ENCODE data around the gene TADA2A.

TADA2A gene

GRCh38 chr17:37483311-37484039 lies 76.8 kb downstream of the TADA2A start:
- H3K36me3 Mint-ChIP-seq (ENCODE audit: low read depth), result peaks cover 21% of the 10 kb centered on the region
- H3K4me1 Mint-ChIP-seq (ENCODE audit: low read depth), result peaks cover 7% of the 10 kb centered on the region
- no peaks in the 10 kb centered on the region for H3K9me3 Mint-ChIP-seq
- intact Hi-C loops (cut with micrococcal nuclease), result no loop called here
- no peak overlapping the region for H3K4me3 Mint-ChIP-seq
- peaks cover 7% of the 10 kb centered on the region for H3K27me3 Mint-ChIP-seq
- H3K27ac Mint-ChIP-seq, result no peak overlapping the region

DNA sequence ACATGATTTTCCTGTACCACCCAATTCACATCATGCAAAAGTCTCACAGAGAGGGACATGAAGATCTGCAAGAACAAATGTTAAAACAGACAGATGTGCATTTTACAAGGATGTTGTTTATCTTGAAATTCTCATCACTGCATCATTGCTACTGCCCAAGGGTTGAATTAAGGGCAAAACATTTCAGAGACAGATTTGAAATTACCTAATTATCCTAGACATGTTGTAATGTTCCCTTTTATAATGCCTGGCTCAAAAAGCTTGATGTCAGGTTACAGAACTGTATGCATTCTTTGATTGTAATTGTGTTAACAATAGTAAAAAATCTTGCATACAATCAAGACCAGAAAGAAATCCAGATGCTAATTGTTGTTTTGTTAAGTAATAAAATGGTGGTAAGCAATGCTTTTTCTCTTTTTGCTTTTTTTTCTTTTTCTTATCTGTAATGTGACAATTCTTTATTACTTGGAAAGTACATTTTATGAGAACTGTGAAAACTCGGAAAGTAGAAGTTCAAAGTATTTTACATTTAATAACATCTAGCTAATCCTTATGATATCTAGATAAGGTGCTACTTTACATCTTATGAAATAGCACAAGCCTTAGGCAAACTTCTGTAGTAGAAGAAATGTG lies 79.4 kb downstream of the TADA2A start:
- no peaks in the 10 kb centered on the region for H3K9me3 Mint-ChIP-seq
- peaks cover 27% of the 10 kb centered on the region for H3K27me3 Mint-ChIP-seq
- H3K4me3 Mint-ChIP-seq, result no peak overlapping the region
- H3K36me3 Mint-ChIP-seq (ENCODE audit: low read depth), result peaks cover 6% of the 10 kb centered on the region
- intact Hi-C loops (cut with micrococcal nuclease), result no loop called here
- H3K4me1 Mint-ChIP-seq (ENCODE audit: low read depth), result peaks cover 29% of the 10 kb centered on the region
- H3K27ac Mint-ChIP-seq, result no peak overlapping the region

GRCh38 chr17:37488009-37488604 lies 81.4 kb downstream of the TADA2A start:
- intact Hi-C loops (cut with micrococcal nuclease), result no loop called here
- Mint-ChIP-seq H3K4me1 (ENCODE audit: low read depth) (peaks cover 31% of the 10 kb centered on the region), H3K36me3 (ENCODE audit: low read depth) (peaks cover 6% of the 10 kb centered on the region), H3K27me3 (peaks cover 31% of the 10 kb centered on the region), H3K27ac (no peak overlapping the region), H3K9me3 (no peaks in the 10 kb centered on the region), H3K4me3 (peak overlapping the region; percentile 89)

DNA sequence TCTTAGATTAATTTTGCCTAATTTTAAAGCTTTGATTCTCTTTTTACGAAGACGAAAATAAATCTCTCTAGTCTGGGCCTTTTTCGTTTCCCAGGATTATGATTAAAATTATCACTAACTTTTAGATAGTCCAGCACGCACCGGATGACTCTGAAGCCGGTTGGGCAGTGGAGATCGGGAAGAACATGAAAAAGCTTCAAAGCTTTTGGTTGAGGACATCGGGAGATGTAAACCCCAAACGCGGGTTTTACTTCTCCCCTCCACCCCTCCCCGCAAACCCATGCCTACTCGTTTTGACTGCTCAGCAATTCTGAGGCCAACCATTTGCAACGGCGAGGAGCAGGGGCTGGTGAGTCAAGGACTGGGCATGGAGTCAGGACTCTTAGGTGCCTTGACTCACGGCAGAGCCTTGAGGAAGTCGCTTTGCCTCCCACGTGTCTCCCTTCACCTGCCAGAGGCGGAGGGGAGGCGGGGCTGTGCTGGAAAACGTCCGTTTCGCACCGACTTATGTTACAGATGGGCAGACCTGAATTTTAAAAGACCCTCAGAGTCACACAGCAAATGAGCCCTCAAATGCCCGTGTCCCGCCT lies 82.0 kb downstream of the TADA2A start:
- H3K27ac Mint-ChIP-seq, result peak overlapping the region; percentile 76

GRCh38 chr17:37489197-37490001 lies 82.7 kb downstream of the TADA2A start, which contains the start of gene DUSP14:
Gene DUSP14, plus strand, starts transcription at chr17:37489891. Its CDS starts 22,382 bp downstream, at chr17:37512273.
- Mint-ChIP-seq H3K4me1 (ENCODE audit: low read depth) (peaks cover 31% of the 10 kb centered on the region), H3K4me3 (peak within 1 kb of the TSS; percentile 96), H3K9me3 (no peaks in the 10 kb centered on the region), H3K36me3 (ENCODE audit: low read depth) (peaks cover 6% of the 10 kb centered on the region), H3K27me3 (peaks cover 31% of the 10 kb centered on the region), H3K27ac (peak within 1 kb of the TSS; percentile 76)
- intact Hi-C loops (cut with micrococcal nuclease), result no loop called here

More for the DNA sequence above, 82.0 kb downstream of the TADA2A start:
- Mint-ChIP-seq H3K9me3 (no peaks in the 10 kb centered on the region), H3K4me1 (ENCODE audit: low read depth) (peaks cover 31% of the 10 kb centered on the region), H3K27me3 (peaks cover 31% of the 10 kb centered on the region), H3K36me3 (ENCODE audit: low read depth) (peaks cover 6% of the 10 kb centered on the region), H3K4me3 (peak overlapping the region; percentile 89)
- intact Hi-C loops (cut with micrococcal nuclease), result no loop called here

- peaks cover 31% of the 10 kb centered on the region for H3K4me1 Mint-ChIP-seq (ENCODE audit: low read depth)
- intact Hi-C loops (cut with micrococcal nuclease), result no loop called here
Measured at GRCh38 chr17:37490022-37490587, 83.4 kb downstream of the TADA2A start.

DNA sequence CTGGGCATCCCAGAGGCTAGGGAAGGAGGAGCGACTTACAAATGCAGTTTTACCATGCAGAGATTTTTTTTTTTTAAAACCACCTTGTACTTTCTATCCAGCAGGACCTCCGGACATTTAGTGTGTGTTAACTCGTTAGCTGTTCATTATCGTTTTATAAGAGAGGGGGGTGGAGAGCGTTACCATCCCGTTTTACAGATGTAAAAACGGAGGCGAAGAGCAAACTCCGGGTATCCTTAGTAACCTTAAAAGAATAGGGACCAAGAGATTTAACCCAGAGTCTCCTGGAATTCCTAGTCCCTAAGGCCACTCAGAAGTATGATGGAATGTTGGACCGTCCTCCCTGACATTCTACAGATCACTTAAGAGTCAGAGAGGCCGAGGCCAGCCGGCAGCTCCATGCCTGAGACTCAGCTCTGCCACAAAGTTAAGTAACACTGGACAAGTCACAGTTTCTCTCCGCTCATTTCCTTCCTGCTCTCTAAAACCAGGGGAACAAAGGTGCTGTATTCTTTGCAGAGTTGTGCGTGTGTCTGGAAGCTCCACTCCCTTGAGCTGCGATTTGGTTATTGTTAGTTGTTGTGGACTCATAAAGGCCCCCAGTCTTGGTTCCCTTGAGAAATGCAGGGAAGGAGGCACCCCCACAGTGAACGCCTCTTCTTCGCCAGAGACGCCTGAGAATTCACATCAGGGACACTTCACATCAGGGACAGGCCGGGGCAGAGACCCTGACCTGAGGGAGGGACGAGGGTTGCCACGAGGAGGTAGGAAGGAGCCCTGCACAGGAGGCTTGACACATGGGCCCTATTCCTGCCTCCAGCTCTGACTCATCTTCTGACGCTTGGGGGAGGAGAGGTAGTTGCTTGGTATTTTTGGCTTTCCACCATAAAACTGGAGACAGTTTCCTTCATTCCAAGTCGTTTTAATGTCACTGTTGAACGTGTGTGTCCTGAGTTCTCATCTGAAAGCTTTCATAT lies 84.2 kb downstream of the TADA2A start:
- H3K9me3 Mint-ChIP-seq, result no peaks in the 10 kb centered on the region
- H3K27me3 Mint-ChIP-seq, result peaks cover 31% of the 10 kb centered on the region
- peak overlapping the region; percentile 96 for H3K4me3 Mint-ChIP-seq
- intact Hi-C loops (cut with micrococcal nuclease), result no loop called here
- peaks cover 31% of the 10 kb centered on the region for H3K4me1 Mint-ChIP-seq (ENCODE audit: low read depth)
- H3K36me3 Mint-ChIP-seq (ENCODE audit: low read depth), result peaks cover 6% of the 10 kb centered on the region
- peak overlapping the region; percentile 73 for H3K27ac Mint-ChIP-seq

More at GRCh38 chr17:37490022-37490587, 83.4 kb downstream of the TADA2A start:
- Mint-ChIP-seq H3K27me3 (peaks cover 31% of the 10 kb centered on the region), H3K9me3 (no peaks in the 10 kb centered on the region), H3K27ac (peak overlapping the region; percentile 73), H3K36me3 (ENCODE audit: low read depth) (peaks cover 6% of the 10 kb centered on the region), H3K4me3 (peak overlapping the region; percentile 96)

DNA sequence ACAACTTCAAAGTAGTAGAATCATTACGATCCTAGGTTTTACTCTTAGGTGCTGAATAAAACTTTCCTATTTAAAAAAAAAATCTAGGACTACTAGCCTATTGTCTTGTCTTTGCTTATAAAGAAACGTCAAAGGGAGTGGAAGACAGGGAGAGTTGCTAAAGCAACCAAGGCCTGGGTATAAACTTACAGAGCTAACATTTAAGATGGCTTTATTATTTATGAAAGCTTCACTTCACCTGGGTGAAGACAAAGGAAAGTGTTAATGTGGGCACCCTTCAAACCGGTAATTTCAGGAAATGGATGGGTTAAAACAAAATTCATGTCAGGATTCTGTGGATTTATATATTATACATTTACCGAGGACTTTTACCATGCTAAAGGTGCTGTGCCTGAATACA lies 85.5 kb downstream of the TADA2A start:
- Mint-ChIP-seq H3K4me1 (ENCODE audit: low read depth) (peaks cover 31% of the 10 kb centered on the region), H3K4me3 (no peak overlapping the region), H3K27ac (no peak overlapping the region), H3K36me3 (ENCODE audit: low read depth) (peaks cover 6% of the 10 kb centered on the region), H3K27me3 (peaks cover 29% of the 10 kb centered on the region), H3K9me3 (no peaks in the 10 kb centered on the region)
- intact Hi-C loops (cut with micrococcal nuclease), result no loop called here

- H3K4me1 Mint-ChIP-seq (ENCODE audit: low read depth), result peaks cover 24% of the 10 kb centered on the region
- H3K4me3 Mint-ChIP-seq, result no peak overlapping the region
- peaks cover 6% of the 10 kb centered on the region for H3K36me3 Mint-ChIP-seq (ENCODE audit: low read depth)
- peaks cover 25% of the 10 kb centered on the region for H3K27me3 Mint-ChIP-seq
- H3K9me3 Mint-ChIP-seq, result no peaks in the 10 kb centered on the region
- intact Hi-C loops (cut with micrococcal nuclease), result no loop called here
- H3K27ac Mint-ChIP-seq, result no peak overlapping the region
Measured at GRCh38 chr17:37493249-37494027, 86.8 kb downstream of the TADA2A start.

DNA sequence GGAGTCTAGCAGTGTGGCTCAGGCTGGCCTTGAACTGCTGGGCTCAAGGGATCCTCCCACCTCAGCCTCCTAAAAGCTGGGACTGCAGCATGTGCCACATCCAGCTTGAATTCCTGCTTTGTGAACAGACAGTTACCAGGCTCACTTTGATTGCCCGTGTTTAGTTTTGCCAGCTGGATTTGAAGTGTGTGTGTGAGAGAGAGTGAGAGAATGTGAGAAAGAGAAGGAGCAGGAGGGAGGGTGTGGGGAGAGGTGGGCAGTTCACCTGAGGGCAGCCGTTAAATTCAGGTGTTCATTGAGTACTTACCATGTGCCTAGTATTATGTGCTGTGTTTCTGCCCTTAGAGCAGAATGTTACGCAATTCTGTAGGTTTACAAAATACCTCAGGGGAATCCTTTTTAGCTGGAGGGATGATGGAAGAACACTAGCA lies 87.7 kb downstream of the TADA2A start:
- Mint-ChIP-seq H3K27ac (no peak overlapping the region), H3K36me3 (ENCODE audit: low read depth) (peaks cover 6% of the 10 kb centered on the region), H3K4me3 (no peak overlapping the region), H3K9me3 (no peaks in the 10 kb centered on the region), H3K4me1 (ENCODE audit: low read depth) (peaks cover 14% of the 10 kb centered on the region), H3K27me3 (peaks cover 15% of the 10 kb centered on the region)
- intact Hi-C loops (cut with micrococcal nuclease), result no loop called here

GRCh38 chr17:37494971-37495370 lies 88.3 kb downstream of the TADA2A start:
- peaks cover 14% of the 10 kb centered on the region for H3K27me3 Mint-ChIP-seq
- intact Hi-C loops (cut with micrococcal nuclease), result no loop called here

DNA sequence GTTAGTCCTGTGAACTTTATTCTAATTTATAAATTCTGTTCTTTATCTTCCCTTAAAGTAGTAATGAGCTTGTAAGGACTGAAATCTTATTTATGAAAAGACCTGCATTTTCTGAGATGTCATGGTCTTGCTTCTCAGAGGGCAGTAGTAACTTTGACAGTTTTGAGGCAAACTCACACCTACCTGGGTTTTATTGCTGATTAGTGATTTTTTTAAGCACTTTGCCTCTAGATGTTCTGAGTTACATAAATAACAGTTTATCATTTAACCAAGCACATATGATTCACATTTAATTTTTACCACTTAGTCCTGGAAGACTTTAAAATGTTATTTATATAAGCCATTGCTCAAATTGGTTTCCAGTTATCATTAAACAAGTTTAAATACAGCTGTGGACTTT lies 93.7 kb downstream of the TADA2A start:
- no peak overlapping the region for H3K4me3 Mint-ChIP-seq
- H3K27ac Mint-ChIP-seq, result no peak overlapping the region
- no peaks in the 10 kb centered on the region for H3K36me3 Mint-ChIP-seq (ENCODE audit: low read depth)
- no peaks in the 10 kb centered on the region for H3K9me3 Mint-ChIP-seq
- H3K4me1 Mint-ChIP-seq (ENCODE audit: low read depth), result no peaks in the 10 kb centered on the region
- H3K27me3 Mint-ChIP-seq, result no peaks in the 10 kb centered on the region
- intact Hi-C loops (cut with micrococcal nuclease), result no loop called here

More at GRCh38 chr17:37494971-37495370, 88.3 kb downstream of the TADA2A start:
- peaks cover 13% of the 10 kb centered on the region for H3K4me1 Mint-ChIP-seq (ENCODE audit: low read depth)
- H3K36me3 Mint-ChIP-seq (ENCODE audit: low read depth), result peaks cover 5% of the 10 kb centered on the region
- no peaks in the 10 kb centered on the region for H3K9me3 Mint-ChIP-seq
- no peak overlapping the region for H3K27ac Mint-ChIP-seq
- no peak overlapping the region for H3K4me3 Mint-ChIP-seq
